Measurements from ENCODE around the gene KISS1R. TPM values are rescaled to one million over a fixed set of nuclear protein-coding genes. Genes with fewer than 3 reads are reported as not detected.

The KISS1R gene
- total RNA-seq, 2 donors from 2014 or later: 3.3 TPM; not detected in 1

DNA sequence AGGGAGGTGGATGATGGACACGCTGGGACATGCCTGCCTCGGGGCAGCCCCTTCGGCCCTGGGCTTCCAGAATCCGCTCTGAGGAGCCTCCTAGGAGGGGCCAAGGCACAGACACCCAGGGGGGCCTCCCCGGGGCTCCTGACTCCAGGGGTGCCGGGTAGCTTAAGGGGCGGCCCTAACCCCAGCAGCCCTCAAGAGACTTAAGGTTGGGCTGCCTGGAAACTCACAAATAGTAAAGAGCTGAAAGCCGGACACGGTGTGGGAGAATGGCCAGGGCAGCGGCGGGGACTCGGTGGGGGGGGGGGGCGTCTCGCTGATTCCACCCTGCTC is 16.4 kb downstream of the KISS1R start:
- no peak for ATAC-seq
- intact Hi-C loops (cut with DNase I): no loop called here
- H3K27ac ChIP-seq: peak overlapping the region; percentile 41 to 92 (median 79)
- no peaks in the 10 kb centered on the region for H3K27me3 ChIP-seq
- no peak overlapping the region for H3K4me3 ChIP-seq
- WGBS, 2 donors: 78 to 79% methylated on average over 6 to 14 of the region's 14 CpGs
- H3K36me3 ChIP-seq (replicated peaks in 1 of 2; ENCODE audit: insufficient read depth in 1 of 2, low read depth in 2 of 2): no peaks in the 10 kb centered on the region
- TF ChIP-seq, protein P1, sequence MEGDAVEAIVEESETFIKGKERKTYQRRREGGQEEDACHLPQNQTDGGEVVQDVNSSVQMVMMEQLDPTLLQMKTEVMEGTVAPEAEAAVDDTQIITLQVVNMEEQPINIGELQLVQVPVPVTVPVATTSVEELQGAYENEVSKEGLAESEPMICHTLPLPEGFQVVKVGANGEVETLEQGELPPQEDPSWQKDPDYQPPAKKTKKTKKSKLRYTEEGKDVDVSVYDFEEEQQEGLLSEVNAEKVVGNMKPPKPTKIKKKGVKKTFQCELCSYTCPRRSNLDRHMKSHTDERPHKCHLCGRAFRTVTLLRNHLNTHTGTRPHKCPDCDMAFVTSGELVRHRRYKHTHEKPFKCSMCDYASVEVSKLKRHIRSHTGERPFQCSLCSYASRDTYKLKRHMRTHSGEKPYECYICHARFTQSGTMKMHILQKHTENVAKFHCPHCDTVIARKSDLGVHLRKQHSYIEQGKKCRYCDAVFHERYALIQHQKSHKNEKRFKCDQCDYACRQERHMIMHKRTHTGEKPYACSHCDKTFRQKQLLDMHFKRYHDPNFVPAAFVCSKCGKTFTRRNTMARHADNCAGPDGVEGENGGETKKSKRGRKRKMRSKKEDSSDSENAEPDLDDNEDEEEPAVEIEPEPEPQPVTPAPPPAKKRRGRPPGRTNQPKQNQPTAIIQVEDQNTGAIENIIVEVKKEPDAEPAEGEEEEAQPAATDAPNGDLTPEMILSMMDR (IDR thresholded peaks at IDR 0.05): no peak
- TF ChIP-seq POLR2A (IDR thresholded peaks at IDR 0.05): no peak
- peaks cover 40% of the 10 kb centered on the region for H3K4me1 ChIP-seq
- DNase-seq: no peak
- H3K9me3 ChIP-seq: no peaks in the 10 kb centered on the region

DNA sequence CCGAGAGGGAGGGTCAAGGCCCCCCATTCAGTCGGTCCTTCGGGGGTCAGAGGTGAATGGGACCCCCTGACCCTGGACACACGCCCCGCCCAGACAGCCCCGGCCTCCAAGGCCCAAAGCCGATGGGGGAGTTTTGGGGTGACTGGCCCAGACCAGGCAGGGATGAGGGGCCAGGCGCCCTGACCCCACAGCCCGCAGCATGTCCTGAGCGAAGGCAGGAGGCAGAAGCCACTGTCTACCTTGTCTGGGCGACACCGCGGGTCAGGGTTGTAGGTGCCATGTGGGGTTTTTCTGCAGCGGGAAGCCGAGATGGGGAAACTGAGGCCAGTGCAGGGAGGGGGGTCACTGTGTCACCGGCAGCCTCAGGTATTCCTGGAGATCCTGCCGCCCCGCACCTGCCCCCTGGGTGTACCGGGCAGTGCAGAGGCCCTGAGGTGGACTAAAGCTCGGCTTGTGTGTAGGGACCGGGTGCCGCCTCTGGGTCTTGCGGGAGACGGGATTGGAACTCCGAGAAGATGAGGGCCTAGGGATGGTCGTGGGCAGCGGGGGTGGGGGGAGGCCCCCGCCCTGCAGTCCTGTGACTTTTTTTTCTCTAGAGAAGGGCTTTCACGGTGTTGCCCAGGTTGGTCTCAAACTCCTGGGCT is 17.2 kb downstream of the KISS1R start:
- Histone ChIP-seq H3K9me3 (no peaks in the 10 kb centered on the region), H3K27ac (peak overlapping the region; percentile 74 to 92 (median 86)), H3K36me3 (replicated peaks in 1 of 2; ENCODE audit: insufficient read depth in 1 of 2, low read depth in 2 of 2) (no peaks in the 10 kb centered on the region), H3K27me3 (no peaks in the 10 kb centered on the region), H3K4me3 (no peak overlapping the region), H3K4me1 (peaks cover 44% of the 10 kb centered on the region)
- TF ChIP-seq POLR2A (IDR thresholded peaks at IDR 0.05): no peak
- TF ChIP-seq, protein P1 (IDR thresholded peaks at IDR 0.05): no peak
- 37 to 57% methylated on average over 20 to 22 of the region's 29 CpGs for WGBS, 2 donors
- intact Hi-C loops (cut with DNase I): no loop called here
- peak in 1 of 4 donors; percentile 39 for DNase-seq
- ATAC-seq: peak; percentile 1

DNA sequence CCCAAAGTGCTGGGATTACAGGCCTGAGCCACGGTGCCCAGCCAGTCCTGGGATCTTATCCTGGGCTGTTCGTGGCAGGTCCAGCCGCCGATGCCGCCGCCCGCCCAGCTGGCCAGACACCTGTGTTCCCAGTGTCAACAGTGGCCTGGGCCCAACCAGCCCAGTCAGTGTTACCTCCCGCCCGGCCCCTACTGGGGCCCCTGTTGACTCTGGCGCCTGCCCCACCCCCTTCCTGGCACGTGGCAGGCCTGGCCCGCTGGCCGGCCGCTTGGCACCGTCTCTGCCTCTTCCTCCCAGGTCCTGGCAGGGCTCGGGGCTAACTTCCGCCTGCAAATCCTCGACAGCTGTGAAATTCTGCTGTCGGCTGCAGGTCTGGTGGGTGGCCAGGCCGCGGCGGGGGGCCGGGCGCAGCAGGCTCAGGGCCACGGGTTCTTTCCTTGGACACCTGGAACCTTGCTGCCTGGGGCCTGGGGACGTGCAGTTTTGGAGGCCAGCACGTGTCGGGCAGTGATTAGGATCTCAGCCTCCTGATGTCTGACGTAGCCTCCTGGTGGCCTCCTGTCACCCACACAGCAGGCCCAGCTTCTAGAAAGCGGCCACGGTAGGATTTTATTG is 17.8 kb downstream of the KISS1R start:
- DNase-seq (peak; percentile 98 to 99 (median 98)), ATAC-seq (peak; percentile 98)
- peak overlapping the region; percentile 74 to 92 (median 86) for H3K27ac ChIP-seq
- no peaks in the 10 kb centered on the region for H3K27me3 ChIP-seq
- peaks cover 50% of the 10 kb centered on the region for H3K4me1 ChIP-seq
- intact Hi-C loops (cut with DNase I): no loop called here
- H3K9me3 ChIP-seq: no peaks in the 10 kb centered on the region
- WGBS, 2 donors: 7 to 13% methylated on average over 3 to 31 of the region's 31 CpGs
- H3K36me3 ChIP-seq (replicated peaks in 1 of 2; ENCODE audit: insufficient read depth in 1 of 2, low read depth in 2 of 2): no peaks in the 10 kb centered on the region
- H3K4me3 ChIP-seq: no peak overlapping the region
- TF ChIP-seq POLR2A (IDR thresholded peaks at IDR 0.05): peak in 2 of 3 donors; percentile 54 to 56
- TF ChIP-seq, protein P1 (IDR thresholded peaks at IDR 0.05): peak in 3 of 7 experiments; percentile 8 to 24 (median 15)

DNA sequence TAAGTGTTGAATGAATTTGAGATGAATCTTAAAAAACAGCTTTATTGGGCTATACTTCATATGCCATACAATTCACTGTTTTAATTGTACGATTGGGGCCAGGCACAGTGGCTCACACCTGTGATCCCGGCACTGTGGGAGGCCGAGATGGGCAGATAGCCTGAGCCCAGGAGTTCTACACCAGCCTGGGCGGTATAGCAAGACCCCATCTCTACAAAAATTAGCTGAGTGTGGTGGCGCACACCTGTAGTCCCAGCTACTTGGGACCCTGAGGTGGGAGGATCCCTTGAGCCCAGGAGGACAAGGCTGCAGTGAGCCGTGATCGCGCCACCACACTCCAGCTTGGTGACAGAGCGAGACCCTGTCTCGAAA is 19.0 kb downstream of the KISS1R start:
- Histone ChIP-seq H3K4me1 (peaks cover 62% of the 10 kb centered on the region), H3K27me3 (no peaks in the 10 kb centered on the region), H3K36me3 (replicated peaks in 1 of 2; ENCODE audit: insufficient read depth in 1 of 2, low read depth in 2 of 2) (no peaks in the 10 kb centered on the region), H3K9me3 (no peaks in the 10 kb centered on the region), H3K4me3 (no peak overlapping the region), H3K27ac (no peak overlapping the region)
- intact Hi-C loops (cut with DNase I): no loop called here
- ATAC-seq (no peak), DNase-seq (no peak)
- TF ChIP-seq, protein P1 (IDR thresholded peaks at IDR 0.05): no peak
- no peak for TF ChIP-seq POLR2A (IDR thresholded peaks at IDR 0.05)
- WGBS, 2 donors: 95 to 98% methylated on average over 8 to 10 of the region's 10 CpGs
